Activated CD4-positive, alpha-beta T cell treated with anti-CD3 and anti-CD28 coated beads for 4 hours (primary cell): ENCODE measurements around the gene FIBCD1.

Source experiments
- DNase-seq, 2 donors: peaks; one replicate each; pipeline ENCODE4 v3.0.0-alpha.2; 2020

Gene FIBCD1

DNA sequence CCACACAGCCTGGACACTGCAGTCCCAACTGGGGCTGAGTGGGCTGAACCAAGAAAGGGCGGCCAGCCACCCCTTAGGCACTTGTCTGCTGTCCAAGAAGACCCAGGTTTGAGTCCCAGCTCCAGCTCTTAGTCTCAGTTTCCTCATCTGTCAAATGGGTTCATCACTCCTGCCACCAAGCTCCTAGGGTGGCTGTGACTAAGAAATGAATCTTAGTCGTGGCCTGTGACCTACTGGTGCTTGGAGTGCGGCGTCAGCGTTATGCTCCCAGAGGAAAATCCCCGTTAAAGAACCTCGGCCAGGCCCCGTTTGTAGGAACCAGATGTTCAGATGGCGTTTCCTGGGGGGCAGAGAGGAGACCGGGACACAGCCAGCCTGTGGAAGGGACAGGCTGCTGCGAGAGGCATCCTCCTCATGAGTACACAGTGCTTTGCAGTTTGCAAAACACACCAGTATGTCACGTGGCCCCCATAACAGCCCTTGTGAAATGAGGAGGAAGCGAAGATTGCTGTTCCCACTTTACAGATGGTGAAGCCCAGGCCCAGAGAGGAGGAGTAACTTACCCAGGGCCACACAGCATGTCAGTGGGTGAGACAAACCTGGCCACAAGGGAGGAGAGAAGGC, 3.3 kb downstream of the FIBCD1 start:
- no peak for DNase-seq

DNA sequence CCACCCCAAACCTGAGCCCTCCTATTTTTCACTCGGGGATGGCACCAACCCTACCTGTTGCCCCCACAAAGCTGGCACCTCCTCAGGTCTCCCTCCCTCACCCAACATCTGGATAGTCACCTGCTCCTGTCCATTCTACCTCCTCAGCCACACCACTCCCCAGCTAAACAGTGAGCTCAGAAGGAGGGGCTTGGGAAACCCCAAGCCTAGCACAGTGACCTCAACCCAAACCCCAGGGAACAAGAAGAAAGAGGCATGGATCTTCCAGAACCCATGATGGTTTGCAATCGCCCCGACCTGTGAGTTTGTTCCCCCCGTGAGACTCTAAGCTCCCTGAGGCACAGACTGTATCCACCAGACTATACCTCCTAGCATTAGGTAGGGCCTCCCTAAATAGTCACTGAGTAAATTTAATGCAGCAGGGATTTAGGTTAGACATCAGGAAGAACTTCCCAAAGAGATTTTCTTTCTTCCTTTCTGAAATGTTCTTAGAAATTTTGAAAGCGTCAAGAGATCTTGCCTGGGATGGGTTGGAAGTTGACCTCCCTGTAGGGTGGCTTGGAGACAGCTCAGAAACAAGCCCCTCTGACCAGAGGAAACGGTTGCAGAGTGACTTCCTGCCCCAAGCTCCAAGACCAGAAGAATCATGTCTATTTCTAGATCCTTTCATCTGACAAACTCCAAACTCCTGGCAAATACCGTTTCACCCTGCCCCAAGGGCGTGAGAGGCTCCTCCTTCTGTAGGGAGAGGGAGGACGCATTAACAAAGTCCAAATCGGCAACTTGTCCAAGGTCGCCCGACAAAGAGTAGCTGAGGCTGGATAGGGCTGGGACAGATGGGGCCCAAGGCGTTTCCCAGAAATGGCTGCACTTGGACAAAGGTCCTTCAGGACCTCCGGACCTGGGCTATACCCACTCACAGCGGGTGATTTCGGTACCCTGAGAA, 4.1 kb downstream of the FIBCD1 start:
- no peak for DNase-seq

DNA sequence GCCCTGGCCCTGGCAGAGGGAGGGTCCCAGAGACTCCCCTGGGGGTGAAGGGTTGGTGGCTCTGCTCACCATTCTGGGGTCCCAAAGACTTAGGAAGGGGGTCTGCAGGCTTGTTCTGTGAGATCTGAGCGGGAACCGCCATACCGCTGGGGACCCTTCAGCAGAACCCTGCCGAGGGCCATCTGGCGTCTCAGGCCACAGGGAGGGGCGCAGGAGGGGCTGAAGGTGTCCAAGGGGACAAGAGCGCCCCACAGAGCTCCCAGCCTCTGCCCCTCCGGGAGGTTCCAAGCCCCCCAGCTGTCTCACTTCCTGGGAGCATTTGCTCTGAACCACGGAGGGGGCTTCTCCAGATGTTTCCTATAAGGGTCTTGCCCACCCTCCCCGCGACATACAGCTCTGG, 4.8 kb downstream of the FIBCD1 start:
- DNase-seq: no peak

DNA sequence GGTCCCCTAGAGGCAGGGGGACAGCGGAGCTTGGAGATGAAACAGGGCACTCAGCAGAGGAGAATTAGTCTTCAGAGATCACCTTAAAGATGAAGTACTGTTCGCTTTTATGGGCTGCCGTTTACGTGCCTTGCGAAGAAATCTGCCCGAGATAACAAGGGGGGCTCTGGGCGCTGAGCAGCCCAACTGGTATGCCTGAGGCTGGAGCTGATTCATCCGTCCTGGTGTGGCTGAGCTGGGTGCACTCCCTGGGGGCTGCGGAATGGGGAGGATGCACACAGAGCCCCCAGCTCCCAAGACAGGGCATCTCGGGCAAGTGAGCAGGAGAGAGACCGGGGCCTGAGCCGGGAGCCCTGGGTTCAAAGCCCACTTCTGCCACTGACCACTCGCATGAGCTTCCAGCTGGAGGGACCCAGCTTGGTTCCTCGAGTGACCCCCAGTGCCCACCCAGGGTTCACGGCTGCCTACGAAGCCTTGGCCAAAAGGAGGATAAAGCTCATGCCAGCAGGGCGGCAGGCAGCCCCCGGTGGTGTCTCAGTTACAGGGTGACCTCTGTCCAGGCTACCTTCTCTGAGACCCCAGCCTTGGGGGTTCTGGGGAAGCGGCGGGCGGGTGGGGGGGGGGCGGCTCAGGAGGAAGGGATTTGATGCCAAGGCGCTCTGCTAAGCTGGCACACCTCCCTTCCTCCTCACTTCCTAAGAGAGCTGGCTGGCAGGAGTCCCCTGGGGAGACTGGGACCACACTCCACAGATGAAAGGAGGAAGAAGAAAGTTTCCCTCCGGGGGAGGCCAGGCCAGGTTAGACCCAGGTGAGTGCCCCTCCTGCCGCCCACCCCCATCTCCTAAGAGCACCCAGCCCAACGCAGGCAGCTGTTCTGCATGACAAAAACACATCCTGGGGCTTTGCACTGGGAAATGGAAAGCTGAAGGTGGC, 5.7 kb downstream of the FIBCD1 start:
- no peak for DNase-seq

DNA sequence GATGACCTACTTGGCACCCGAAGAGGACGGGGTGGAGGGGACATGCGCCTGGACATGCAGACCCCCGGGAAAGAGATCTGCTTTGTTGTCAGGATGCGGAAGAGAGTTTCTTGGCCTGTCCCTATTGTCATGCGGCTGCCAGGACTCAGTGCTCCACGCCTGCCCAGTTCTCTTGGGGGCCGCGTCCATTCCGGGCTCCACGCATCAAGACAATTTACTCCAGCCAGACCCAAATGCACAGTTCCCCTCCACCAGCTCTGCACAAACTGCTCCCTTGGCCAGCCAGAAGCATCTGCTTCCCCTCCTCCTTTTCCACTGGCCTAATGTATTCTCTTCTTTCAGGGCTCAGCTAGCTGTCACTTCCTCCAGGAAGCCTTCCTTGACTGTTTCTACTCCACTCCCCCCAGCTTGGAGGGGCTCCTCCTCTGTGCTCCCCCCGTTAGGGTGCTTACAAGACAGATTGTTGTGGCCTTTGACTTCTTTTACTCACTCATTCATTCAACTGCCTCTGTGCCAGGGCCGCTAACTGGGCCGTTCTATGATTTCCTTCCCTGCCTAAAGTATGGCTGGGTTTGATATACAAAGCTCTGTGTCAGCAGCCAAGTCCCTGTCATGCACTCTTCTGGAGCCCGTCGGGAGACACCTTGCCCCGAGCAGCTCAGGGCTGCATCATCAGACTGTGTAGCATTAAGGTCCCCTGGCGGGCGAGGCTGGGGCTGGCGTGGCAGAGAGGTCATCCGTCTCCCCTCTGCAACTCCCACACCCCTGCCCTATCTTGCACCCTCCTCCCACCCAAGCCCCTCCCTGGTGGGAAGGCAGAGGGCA, 6.6 kb downstream of the FIBCD1 start:
- DNase-seq: no peak

DNA sequence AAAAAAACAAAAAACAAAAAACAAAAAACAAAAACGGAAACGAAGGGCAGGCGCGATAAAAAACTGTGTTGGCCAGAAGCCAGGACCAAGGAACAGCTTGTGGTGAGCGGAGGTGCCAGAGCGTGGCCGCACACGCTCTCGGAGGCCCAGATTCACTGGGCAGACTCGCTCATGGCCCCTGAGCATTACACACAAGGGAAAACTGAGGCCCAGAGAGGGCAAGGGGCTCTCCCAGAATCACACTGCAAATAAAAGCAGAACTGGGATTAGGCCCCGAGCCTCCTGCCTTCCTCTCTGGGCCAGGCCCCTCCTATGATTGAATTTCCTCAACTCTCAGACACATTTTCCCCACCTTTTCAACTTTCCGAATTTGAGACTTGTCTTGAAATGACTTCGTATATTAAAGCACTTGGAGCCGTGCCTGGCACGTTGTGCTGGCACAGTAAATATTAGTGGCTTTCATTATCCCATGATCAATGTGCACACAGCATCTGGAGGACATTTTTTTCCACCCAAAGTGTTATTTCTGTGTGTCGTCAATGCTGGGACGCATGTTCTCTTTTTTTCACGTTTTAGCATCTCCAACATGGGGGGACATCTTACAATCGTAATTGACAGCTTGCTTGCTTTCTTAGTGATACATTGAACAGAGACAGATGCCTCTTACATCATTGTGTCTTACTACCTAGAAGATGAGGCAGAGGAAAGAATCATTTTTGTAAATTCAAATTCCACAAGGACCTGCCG, 7.4 kb downstream of the FIBCD1 start:
- DNase-seq: no peak

DNA sequence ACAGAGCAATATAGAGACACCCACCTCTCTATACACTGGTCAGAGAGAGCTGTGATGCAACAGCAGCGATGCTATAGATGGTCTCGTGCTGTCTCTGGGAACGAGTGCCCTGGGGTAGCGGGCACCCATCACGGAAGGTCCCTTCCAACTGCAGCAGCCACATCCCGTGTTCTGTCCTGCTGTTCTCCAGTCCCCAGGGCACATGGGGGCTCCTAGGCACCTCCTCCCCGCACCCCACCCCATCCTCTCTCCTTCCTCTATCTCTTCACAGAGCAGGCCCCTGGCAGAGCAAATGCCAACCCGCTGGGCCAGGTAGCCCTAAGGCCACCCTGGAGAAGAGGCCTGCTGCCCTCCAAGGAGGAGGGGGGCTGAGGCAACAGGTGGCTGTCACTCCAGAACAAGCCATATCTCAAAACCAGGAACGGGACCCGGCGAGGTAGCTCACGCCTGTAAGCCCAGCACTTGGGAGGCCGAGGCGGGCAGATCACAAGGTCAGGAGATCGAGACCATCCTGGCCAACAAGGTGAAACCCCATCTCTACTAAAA, 8.2 kb downstream of the FIBCD1 start:
- no peak for DNase-seq

DNA sequence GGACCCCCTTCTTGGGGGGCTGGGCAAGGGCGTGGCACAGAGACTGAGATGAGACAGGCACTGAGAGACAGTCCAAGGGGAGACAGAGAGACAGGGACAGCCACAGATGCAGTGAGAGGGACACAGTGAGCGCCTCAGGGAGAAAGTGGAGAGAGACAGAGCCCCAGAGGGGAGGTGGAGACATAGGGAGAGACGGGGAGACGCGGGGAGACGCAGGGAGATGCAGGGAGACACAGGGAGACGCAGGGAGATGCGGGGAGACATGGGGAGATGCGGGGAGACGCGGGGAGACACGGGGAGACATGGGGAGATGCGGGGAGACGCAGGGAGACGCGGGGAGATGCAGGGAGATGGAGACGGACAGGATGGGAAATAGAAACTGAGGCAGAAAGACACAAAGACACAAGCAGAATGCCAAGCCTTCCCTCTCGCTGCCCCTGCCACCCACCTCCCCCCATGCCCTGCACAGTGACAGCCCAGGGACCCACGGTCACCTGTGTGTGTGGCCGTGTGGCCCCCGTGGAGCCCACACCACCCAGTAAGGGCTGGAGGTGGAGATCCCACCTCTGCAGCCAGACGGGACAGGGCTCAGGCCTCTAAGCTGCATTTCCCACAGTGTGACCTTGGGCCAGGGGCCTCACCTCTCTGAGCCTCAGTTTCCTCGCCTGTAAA, 8.8 kb downstream of the FIBCD1 start:
- no peak for DNase-seq

DNA sequence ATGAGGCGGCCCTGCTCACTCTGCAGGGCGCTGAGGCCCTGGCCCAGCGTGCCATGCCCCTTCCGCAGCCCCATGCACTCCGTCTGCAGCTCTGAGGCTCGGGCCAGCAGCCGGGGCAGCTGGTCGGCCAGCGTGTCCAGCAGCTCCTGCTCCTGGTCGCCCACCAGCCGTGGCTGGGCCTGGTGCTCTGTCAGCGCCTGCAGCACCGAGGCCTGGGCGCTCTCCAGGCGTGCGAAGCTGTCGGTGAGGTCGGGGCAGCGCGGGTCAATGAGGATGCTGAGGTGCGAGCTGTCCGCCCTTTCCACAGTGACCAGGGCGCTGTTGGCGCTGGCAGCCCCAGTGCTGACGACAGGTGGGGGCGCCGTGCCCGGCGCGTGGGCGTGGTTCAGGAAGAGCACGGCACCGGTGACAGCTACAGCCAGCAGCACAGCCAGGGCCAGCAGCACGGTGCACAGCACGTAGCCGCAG, 9.4 kb downstream of the FIBCD1 start:
- no peak for DNase-seq

DNA sequence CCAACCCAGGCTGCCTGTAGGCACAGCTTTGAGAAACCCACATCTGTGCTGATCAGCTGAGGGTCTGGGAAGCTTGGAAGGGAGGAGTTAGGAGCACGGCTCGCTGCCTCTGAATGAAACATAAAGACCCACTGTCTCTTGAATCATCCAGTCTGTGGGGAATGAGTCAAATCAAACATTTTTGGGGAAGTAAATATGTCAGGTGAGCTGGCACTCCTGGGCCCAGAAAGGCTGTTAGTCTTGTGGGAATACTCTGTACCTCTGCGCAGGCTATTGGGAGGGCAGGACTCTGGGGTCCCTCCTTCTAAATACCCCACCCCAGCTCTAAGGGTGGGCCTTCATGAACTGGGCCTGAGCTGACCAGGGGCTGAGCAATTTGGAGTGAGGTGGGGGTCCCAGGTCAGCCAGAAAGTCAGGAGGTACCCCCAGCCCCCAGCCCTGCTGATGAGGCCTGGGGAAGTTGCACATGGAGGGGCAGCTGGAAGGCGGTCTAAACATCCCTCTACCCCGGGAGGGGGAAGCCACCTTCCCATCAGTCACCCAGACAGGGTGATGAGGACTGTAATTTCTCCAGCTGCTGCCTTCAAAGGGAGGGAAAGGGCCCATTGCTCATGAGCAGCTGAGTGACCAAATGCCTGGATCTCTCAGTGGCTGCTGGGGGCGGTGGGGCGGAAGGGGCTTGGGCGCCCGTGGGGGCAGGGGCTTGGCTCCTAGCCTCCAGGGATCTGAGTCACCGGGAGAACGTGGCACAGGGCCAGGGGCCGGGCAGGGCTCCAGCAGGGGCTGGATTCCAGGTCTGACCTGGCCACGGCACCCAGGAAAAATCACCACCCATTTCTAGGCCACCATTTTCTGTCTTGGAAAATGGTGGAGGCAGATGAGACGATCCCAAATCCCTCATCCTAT, 10.8 kb downstream of the FIBCD1 start:
- DNase-seq: no peak

DNA sequence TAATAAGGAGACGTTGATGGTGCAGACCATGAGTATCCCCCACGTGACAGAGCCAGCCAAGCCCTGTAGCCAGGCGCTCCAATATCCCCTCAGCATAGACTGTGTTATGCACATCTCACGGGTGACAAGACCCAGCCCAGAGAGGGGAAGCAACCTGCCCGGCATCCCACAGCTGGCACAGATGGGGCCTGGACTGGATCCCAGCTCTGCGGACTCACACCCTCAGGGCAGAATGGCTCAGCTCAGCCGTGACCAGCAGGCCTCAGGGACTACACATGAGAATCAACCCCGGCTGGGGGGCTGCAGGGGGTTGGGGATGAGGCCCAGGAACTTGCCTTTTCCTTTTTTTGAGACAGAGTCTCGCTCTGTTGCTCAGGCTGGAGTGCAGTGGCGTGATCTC, 11.7 kb downstream of the FIBCD1 start:
- no peak for DNase-seq

DNA sequence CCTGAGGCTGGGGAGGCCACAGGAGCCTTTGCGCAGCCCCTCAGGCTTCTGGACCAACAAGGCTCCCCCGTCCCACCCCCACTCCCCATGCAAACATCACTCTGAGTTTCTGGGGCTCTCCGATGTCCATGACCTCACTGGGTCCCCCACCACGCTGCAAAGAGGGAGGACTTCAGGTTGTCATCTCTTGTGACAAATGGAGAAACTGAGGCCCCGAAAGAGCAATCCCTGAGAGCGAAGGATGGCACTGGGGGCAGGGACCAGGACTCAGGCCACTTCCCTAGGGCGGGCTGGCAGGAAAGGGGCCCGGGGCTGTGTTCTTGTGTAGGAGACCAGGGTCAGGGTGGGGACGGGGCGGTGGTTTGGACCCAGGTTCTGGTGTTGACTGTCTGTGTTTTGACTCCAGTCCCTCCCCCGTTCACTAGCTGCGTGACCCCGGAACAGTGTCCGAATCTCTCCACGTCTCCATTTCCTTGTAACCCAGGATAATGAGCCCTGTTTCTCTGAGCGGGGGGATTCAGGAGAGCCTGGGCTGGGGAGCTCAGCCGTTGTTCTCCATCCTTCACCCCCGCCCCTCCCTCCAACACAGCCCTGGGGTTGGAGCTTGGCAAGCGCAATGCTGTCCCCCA, 13.9 kb downstream of the FIBCD1 start:
- no peak for DNase-seq

DNA sequence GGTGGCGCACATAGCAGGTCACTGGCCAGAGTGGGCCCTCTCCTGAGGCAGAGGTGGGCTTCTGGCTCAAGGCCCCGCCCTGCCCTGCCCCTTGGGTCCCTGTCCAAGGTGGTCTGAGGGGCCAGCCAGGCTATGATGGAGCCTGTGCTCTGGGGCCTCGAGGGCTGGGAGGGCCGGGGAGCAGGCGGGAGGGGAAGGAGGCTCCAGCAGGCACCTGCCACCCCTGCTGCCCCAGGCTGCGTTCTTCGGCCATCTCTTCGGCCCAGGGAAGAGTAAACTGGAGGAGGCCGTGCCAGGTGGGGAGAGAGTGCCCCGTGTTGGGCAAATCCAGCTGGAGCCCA, 14.6 kb downstream of the FIBCD1 start:
- no peak for DNase-seq

DNA sequence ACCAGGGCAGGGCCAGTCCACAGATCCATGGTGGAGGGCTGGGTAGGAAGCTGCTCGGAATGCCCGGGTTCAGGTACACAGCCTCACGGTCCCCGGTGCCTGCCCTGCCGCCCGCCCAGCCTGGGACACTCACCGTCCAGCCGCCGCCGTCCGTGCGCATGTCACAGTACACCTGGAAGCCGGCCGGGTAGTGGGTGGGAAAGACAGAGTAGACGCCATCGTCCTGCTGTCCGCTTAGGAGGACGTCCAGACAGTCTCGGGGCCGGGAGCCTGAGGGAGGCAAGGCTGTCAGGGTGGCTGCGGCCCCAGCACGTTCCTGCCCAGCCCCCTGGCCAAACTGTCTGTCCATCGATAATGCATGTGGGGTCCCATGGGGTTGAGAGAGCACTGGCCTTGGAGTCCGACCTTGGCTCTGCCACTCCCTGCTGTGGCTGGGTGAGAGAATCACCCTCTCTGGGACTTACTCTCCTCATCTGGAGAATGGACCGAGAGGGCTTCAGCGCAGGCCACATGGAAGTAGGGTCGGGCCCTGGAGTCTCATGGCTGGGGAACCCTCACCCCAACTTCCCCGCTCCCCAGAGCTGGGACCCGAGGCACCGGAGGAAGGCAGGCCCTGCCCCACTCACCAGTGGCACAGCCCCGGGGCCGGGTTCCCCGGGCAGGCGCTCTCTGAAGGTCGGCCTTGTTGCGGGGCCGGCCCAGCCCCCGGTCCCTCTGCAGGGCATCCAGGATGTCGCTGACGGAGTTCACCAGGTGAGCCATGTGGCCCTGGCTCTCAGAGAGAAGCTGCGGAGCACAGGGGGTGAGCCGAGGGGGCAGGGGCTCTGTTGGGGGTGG, 15.2 kb downstream of the FIBCD1 start:
- DNase-seq: no peak

DNA sequence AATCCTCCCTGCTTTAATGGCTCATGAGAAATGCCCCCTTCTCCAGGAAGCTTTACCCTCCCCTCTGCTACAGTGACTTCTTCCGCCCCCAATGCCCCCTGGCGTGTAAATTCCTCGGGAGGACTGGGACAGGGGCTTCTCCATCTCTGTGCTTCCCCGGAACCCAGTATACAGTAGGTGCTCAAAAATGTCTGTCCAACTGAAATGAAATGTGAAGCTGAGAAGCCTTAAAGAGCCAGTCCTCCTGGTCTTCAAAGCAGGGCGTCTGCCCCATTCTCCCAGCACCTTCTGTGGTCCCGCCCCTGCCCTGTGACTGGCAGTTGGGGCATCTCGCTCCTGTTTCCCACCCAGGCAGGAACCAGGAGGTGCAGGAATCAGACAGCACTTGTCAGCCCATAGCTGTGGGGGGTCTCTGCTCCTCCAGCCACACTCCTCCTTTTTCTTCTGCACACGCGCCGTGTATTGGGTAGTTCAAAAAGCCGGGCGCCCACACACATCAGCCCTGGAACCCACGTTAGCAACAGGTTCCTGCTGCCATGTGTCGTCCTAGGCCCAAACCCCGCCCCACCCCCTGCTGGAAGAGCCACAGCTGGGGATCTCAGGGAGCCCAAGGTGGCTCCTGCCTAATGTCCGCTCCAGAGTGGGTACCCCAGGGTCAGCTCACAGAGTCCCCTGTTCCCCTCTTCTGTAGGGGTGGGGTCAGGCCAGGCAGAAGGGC, 16.0 kb downstream of the FIBCD1 start:
- DNase-seq: no peak

DNA sequence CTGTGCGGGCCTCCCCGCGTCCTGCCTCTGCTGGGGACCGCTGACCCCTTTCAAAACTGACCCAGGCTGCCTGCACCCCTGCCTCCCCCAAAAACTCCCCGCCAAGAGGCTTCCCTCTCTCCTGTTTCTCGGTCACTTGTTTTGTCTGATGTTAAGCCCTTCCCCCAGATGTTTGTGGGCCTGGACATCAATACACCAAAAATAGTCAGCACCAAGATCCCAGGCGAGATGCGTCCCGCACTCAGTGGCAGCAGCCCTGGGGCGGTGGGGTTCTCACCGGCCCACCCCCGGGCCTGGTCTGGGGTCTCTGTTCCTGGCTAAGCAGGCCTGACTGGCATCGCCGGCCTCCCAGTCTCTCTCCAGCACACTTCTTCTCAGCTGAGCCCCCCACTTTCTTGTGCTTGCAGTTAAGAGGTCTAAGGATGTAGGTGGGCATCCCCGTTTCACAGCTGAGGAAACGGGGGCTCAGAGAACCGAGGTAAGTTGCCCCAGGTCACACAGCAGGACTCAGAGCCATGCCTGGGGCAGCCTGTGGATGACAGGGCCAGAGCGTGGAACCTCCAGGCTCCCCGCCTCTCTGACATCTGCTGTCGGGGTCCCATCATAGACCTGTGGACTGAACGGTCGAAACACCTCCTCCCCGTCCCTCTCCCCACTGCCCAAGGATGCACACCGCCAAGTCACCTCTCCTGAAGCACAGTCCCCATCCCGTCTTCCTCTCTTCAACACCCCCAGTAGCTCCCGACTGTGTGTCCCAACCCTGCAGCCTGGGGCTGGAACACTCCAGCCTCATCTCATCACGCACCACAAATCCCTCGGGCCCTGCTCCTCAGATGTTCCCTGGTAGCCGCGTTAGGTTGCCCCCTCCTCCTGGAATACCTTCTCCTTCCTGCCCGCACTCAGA, 16.8 kb downstream of the FIBCD1 start:
- no peak for DNase-seq
